Measurements from ENCODE around the gene AUTS2.
A peak's percentile ranks its signal among the peaks of the same experiment; 100 is the strongest.

AUTS2 gene

DNA sequence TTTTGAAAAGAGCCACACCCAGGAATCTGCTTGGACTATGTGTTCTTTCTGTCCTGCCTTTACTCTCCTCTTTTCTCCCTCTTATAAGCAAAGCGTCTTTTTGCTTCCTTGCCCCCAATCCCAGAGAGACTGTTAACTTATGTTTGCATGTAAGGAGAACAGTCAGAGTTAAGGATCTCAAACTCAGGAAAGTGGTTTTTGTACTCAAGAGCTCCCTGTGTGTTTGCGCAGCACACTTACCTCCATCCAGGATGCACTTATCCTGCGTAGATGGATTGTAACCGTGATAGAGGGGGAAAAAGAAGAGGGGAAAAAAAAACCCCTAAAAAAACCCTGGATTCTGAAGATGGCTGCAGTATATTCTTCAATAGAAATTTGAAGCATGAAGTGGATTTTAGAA lies 228.9 kb downstream of the AUTS2 start:
- no peak for DNase-seq

DNA sequence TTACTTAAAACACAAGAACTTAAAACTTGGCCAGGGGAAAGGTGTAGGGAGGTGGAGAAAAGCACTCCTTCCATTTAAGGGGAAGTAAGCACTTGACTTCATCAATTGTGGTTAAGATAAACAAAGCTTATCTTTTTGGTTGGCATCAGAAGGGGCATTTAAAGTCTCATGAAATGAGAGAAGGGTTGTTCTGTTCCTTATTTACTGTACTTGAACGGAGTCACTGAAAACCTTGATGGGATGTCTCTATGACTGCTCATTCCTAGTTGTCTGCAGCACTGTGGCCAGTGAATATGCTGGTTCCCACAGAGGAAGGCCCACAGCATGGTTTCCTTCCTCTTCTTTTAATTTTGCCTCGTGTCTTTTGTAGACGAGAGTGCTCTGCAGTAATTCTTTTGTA lies 229.3 kb downstream of the AUTS2 start:
- DNase-seq: no peak

DNA sequence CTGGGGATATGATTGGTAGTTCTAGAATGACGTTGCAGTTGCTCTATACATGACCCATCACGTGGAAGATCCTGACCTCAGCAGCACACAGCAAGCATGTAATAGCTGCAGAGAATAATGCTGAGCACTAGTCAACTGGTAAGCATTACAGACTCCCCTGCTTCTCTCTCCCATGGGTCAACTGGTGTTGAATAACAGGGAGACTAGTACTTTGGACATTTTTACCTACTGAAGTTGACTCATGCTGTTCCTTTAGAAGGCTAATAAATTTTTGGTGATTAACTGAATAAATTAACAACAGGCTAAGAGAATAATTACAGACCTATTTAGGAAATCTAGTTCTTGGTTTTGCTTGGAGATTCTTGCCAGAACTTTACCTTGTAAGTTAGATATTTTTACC lies 234.1 kb downstream of the AUTS2 start:
- no peak for DNase-seq

DNA sequence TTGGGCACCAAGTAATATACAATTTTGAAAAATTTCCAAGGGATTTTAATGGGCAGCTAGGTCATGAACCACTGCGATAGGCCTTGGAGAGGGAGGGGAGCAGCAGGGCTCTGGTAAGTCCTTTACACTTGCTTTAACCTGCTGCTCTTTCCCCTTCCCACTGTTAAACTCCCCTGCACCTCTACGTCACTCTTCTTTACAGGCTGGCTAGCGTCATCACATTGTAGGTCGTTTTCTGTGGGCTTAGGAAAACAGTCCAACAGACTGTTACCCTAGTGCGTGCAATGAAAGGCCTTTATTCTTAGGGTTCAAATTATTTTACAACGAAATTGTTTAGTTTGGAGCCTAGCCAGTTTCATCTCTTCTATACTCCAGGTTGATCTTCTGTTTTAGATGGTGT lies 235.7 kb downstream of the AUTS2 start:
- no peak for DNase-seq

DNA sequence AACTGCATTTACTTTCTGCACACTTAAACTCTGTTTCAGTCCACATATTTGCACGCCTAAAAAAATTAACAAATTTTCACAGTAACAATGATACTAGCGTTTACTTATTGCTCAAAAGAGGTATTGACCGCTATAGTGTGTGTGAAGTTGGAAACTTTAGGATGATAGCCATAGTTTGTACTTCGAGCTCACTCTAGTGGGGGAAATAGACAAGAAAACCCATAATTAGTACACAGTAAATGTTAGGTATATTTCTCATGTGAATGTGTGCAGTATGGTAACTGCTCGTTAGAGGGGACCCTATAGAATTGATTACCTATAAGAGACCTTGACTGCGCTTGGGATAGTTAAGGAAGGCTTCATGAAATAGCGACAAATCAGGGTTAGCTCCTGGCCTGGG lies 238.4 kb downstream of the AUTS2 start:
- DNase-seq: no peak

DNA sequence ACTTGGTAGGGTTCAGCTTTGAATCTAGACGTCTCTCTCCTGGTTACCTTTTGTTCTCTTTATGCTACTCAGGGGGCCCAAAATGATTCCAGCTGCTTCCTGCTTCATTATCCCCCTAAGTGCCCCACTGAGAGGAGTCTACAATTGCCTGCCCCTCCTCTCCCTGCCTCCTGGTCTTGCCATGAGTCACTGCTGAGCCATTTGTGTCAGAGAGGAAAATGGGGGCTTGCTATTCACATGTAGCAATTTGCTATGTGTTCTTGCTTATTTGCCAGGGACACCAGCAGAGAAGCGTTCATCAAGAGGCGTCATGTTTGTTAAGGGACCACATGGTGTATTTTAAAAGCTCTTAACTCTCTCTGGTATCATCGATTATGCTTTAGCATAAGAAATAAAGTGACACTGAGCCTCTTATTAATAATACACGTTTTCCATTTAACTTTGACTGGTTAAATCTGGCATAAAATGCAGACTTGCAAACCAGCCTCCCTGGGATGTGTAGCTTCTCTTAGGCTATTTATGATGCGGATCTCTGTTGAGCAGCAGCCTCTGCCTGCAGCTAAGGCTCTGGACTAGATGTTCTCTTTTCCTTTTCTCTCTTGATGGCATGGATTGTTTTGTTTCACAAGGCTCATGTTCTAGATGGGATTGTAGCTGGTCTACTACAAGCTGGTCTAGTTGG lies 239.3 kb downstream of the AUTS2 start:
- peak; percentile 98 for DNase-seq

DNA sequence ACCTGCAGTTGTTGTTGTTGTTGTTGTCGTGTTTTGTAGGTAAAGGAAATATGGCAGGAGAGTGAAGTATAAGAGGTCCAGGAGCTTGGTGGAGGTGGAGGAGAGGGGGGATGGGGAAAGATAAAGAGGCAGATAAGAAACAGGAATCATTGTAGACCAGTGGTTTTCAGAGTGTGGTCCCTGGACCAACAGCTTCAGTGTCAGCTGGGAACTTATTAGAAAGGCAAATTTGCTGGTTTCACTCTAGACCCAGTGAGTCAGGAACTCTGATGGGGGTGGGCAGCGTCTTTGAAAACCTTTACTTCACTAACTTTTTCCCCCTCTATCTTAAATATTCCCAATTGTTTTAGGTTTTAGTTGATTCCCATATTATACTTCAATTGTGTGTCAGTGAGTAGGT lies 241.5 kb downstream of the AUTS2 start:
- DNase-seq: no peak

DNA sequence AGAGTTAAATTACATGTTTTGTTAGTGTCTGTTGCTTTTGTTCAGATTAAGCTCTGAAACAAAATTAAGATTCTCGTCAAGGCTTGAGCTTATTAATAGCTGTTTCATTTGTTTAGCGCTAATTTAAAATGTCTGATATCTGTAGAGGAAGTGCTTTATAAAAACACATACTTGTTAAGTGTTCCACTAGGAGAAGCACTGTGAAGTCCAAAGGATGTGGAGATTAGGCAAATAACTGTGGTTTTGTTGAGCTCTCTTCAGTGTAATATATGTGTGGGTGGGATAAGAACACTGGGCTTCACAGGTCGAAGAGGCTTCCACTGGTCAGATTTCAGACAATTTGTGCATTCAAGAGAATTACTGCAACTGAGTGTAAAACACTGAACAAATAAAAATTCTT lies 242.0 kb downstream of the AUTS2 start:
- no peak for DNase-seq

DNA sequence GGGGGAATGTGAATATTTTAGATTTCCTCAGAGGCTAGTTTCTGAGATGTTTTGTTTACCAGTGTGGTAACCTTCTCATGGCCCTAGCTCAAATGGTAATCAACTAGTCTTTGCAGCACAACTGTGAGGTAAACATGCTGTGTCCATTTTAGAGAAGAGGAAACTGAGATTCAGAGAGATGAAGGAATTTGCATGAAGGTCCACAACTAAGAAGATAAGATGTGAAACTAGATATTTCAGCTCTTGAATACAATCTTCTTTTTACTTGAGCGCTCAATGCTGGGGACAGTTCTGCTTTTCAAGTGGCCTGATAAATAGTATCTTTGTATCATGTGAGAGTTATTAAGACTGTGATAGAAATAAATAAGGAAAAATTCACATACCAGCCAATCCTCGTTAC lies 245.4 kb downstream of the AUTS2 start:
- DNase-seq: no peak

DNA sequence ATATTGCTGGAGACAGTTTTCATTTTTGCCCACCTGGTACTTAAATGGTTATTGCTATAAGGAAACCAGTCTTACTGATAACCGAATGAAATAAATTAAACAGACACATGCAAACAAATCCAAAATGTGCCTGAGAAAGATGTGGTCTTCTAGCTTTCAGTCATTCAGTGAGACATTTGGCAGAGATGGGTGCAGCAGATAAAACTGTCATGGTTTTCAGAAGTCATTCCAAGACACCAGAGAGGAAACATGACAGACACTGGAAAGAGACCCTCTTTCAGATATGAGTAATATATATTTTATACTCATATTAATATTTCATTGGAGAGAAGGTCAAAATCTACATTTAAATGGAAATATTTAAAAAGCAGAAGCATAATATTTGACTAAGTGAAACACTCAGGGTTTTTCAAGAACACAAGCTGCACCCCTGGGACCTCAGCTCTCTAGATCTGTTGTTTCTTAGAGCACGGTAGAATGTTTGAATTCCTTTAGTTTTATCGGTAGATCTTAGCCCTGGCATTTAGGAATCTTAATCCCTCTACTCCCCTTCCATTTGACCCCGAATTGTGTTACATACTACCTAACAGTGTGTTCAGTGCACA lies 246.1 kb downstream of the AUTS2 start:
- DNase-seq: no peak

DNA sequence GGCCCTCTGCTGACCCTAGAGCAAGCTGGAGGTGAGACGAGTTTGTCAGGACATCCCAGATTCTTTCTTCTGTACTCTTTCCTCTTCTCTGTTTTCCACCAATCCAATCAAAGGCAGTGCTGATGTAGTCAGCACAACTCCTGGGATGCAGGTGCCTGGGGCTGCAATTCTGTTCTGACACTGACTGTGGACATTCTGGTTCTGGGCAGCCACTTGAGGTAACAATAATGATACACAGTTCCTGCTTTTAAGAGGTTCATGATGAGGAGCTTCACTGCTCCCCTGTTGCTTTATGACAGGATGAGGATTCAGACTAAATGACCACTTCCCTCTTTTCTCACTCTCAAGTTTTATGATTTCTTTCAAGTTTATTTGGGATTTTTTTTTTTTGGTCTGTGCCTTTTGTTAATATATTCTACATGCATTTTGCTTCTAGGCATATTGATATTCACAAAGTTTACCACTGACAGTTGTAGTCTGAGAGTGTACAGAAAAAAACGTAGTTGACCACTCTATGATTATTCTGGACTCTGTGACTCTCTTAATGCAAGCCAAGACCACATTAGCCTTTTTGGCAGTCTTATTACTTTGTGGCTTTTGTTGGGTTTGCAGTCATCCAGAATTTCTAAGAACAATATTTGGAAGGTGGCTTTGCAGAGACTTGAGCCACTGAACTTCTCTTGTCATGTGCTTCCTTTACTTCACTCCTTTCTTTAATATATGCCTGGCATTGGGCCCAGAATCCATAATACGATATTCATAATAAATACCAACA lies 247.6 kb downstream of the AUTS2 start:
- no peak for DNase-seq

DNA sequence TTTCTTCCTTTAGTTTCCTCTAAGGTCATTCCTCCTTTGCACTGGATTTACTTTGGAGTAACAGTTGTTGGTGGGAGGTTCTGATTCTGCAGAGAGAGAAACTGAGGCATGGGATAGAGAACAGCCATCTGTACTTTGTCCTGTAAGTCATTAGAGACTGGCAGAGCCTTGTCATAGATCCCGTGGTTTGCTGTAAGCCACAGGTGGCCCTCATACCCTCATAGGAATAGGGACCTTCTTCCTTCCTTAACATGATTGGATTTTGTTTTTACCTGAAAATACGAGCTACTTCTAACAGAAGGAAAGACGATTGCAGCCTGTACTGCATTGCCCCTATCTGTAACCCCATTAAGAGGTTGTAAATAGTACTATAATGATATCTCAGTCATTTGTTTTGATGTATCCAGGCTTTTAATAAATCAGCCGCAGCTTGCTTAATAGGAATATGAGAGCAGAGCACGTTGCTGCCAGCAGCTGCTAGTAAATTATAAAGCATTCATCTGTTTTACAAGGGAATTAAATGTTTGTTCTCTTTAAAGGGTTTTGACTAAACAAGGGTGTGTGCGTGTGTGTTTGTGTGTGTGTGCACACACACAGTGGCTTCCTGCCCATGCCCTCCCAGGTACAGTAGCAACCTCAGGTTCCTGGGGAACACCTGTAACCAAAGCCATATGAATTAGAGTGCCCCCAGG lies 249.8 kb downstream of the AUTS2 start:
- peak; percentile 35 for DNase-seq

DNA sequence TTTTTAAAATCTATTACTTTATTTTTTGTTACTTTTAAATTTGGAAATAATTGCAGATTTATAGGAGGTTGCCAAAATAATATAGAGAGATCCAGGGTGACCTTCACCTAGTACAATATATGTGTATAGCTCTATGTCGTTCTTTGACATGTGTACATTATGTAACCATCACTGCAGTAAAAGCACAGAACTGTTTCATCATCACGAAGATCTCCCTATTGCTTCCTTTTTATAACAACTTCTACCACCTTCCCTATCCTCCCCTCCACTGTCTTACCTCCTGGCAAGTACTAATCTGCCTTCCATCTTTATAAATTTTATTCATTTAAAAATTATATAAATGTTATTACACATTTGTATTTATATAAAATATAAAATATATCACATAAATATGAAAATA lies 251.0 kb downstream of the AUTS2 start:
- DNase-seq: no peak

DNA sequence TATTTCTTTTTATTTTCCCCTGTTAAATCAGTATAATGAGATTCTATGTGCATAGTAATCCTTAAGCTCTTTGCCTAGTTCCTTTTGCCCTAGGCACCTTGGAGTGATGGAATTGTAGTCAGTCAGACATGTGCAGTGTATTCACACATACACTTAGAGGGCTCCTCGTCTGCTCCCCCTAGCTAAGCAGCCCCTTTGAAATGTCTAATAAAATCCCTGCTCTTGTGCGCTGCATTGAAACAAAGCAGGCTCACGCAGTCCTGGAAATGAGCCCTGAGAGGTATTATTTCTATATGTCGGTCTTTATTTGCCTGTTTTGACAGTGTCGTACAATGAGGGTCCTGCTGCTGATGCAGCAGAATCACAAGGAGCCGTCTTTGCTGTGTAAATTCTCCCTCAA lies 258.7 kb downstream of the AUTS2 start:
- DNase-seq: no peak

DNA sequence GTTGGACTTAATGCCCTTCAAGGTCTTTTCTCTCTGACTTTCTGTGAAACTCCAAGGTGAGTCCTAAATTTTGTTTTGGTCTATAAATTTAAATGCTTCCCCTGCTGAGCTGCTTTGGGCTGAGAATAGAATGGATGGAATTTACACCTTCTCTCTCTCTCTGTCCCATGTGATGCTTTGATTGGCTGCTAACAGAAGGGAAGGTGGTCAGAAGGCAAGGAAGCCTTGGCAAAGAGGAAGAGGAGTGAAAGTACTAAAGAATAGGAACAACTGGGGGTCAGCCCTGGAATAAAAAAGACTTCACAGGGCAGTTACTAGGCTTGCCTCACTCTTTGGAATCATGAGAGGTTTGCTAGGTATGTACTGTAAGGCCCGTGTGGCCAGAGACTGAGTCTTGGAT lies 260.2 kb downstream of the AUTS2 start:
- no peak for DNase-seq

DNA sequence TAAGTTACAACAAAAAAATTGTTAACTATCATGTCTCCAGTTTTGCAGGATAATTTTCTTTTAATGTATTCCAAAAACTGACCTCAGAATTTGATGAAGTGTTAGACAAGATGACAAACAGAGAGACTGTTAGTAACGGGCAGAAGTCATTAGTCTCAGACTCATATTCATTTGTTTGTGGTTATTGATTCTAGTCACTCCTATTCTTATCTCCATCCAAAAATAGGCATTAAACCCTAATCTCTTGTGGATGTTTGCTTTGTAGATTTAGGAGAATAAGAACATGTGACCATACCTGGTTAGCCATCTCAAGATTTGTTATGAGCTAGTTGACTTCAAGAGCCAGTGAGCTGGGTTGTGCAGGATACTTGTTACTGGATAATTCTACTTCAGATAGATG lies 261.1 kb downstream of the AUTS2 start:
- DNase-seq: no peak

DNA sequence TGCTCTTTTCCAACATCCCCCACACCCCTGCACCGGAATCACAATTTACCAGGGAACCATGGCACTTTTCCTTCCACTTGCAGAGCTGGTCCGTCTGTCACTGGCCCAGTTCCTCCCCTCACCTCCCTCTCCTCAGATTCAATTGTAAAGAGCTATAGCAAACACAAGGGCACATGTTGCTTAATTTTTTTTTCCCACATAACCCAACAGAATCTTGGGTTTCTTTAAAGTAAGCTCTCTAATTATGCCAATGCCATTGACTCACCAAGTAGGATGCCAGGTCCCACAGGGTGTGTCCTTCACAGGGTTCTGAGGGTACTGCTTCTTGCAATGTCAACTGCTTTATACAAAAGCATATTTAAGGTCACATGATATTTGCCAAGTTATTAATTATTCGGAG lies 262.2 kb downstream of the AUTS2 start:
- no peak for DNase-seq

DNA sequence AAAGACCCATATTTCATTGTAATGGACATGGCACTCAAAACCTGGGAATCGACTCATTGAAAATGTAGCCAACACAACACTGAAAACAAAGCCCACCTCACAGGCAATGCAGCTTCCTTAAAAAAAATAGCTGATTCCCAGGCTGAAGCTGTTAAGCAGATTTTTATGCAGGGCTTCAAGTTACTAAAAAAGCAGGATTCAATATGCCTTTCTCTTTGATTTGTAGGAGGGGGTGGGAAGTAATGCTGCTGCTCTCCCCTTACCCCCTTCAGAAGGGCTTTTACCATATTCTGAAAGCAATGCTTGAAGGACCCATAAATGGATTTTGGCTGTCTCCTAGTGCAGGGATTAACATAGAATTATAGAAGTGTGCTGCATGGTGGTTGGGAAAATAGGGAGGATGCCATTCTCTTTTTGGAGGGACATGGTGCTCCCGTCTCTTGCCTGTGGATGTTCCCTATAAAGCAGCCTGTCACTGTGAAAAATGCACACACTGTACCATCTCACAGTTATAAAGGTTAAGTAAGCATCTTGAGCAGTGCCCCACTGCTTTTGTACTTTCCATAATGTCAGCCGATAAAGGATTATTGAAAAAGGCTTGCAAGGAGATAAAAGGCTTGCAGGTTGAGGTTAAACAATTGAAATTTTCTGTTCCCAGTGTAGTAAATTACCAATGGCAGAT lies 262.8 kb downstream of the AUTS2 start:
- peak; percentile 6 for DNase-seq

DNA sequence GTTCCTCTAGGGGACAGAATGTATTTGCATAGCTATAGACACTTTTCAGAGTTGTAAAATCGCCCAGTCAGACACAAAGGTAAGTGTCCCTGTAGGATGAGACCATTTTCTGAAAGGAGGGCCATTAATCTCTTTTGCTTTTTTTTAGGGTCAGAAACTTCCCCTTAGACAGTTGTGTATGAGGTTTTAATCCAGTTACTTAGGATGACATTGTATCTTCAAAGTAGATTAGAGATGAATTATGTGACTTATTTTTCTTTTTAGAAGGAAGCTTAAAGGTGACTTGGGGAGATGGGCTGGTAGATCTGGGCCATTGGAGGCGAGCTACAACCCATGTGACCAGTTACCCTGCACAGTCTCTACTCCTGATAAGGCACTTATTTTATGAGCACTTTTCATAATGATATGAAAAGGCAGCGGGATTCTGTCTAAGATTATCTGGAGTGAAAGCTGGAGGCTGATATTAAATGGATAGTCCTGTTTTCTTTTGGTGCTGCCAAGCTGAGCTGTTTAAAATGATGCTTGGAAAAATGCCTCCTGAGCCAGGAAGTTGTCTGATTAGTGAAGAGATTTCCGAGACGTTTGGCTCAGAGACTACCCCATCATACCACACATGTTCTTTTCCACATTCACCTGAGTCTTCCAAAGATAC lies 264.3 kb downstream of the AUTS2 start:
- DNase-seq: no peak

DNA sequence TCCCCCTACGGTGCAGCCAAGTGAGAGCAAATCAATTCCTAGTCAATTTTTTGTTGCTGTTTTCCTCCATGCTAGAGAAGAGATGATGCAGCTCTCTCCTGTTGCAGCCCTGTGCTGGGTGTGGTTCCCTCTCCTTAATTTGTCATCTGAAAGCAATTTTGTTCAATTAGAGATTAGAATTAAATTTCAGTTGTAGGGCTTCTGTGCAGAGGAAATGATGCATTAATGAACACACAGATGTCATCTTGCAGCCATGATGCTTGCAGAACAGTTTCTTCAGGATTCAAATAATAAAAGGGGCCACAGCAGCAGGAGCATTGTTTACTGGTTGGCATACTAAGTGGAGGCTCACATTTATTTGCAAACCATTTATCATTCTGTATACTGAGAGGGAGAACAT lies 266.0 kb downstream of the AUTS2 start:
- peak; percentile 30 for DNase-seq

DNA sequence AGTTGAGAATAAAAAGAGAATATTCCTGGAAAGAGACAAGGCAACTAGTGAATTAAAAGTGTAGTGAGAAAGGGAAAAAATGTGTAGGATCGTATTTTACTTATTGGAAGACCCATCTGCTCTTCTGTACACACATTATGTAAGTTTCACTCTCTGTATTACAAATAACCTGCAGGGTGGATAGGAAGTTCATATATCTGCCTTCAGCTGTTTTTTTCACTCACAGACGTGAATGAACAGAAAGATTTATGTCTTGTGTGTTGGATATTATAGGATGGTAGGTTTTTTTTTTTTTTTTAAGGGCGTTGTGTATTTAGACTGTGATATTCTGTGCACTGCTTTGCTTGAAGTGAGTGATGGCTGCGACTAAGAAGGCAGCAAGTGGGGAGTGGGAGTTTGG lies 266.5 kb downstream of the AUTS2 start:
- no peak for DNase-seq

DNA sequence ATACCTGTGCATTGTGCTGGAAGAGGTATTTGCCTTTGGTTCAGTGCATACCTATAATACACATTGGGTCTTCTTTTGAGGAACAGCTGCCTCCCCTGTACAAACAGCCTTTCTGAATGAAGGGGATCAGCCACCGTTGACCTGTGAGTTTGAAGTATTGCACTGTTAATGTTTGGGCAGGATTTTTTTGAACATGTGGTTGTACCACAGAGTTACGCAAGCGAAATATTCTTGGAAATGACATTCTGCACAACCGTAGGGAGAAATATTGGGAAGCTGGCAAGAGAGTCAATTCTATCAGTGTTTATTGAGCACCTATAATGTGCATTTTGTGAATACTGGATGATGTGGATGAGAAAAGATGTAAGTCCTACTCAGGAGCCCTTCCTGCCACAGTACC lies 270.6 kb downstream of the AUTS2 start:
- no peak for DNase-seq
